OCI-LY1 (cell line): ENCODE results near the gene HOXD4.

Source experiments
- H2AFZ ChIP-seq: fragments of 200-600 bp; sonication (generic), shearing (Covaris generic); 2 replicates; pipeline ENCODE4 v1.6.0; 2014; ENCODE audit warnings: antibody characterized with exemption, mild to moderate bottlenecking, low read length
- H3F3A ChIP-seq: fragments of 200-600 bp; sonication (generic), shearing (Covaris generic); 2 replicates; pipeline ENCODE4 v1.6.0; 2014; ENCODE audit warnings: mild to moderate bottlenecking, antibody characterized with exemption, low read length, moderate library complexity; ENCODE audit not compliant: insufficient read depth
- H3K27ac ChIP-seq: fragments of 200-600 bp; sonication (generic); 2 replicates; pipeline ENCODE4 v1.5.1; 2014; ENCODE audit warnings: low read length, mixed run types, mild to moderate bottlenecking, low read depth; ENCODE audit not compliant: poor library complexity, severe bottlenecking
- H3K27me3 ChIP-seq: fragments of 200-600 bp; sonication (generic); 2 replicates; pipeline ENCODE4 v1.6.0; 2014; ENCODE audit warnings: antibody characterized with exemption, mild to moderate bottlenecking, low read length, moderate library complexity; ENCODE audit not compliant: insufficient read depth
- H3K36me3 ChIP-seq: fragments of 200-600 bp; sonication (generic); 2 replicates; pipeline ENCODE4 v1.6.1; 2014; ENCODE audit warnings: mild to moderate bottlenecking, antibody characterized with exemption, low read length, moderate library complexity, mixed read lengths; ENCODE audit not compliant: insufficient read depth
- H3K4me1 ChIP-seq: fragments of 200-600 bp; sonication (generic); 2 replicates; pipeline ENCODE4 v1.5.1; 2014; ENCODE audit warnings: mild to moderate bottlenecking, low read length, moderate library complexity; ENCODE audit not compliant: insufficient read depth, severe bottlenecking
- H3K4me2 ChIP-seq: fragments of 200-600 bp; sonication (generic), shearing (Covaris generic); 2 replicates; pipeline ENCODE4 v1.6.1; 2014; ENCODE audit warnings: low read length
- H3K4me3 ChIP-seq: fragments of 200-600 bp; sonication (generic); 2 replicates; pipeline ENCODE4 v1.5.1; 2014; ENCODE audit warnings: low read length, low read depth, mild to moderate bottlenecking, mixed read lengths; ENCODE audit not compliant: poor library complexity, severe bottlenecking
- H3K79me2 ChIP-seq: fragments of 200-600 bp; shearing (Covaris generic); 2 replicates; pipeline ENCODE4 v1.6.1; 2016; ENCODE audit warnings: mixed run types, low read length, mixed read lengths; ENCODE audit not compliant: insufficient read depth
- H3K9ac ChIP-seq: fragments of 200-600 bp; sonication (generic), shearing (Covaris generic); 2 replicates; pipeline ENCODE4 v1.6.1; 2014; ENCODE audit warnings: mild to moderate bottlenecking, low read length, mixed read lengths
- H3K9me2 ChIP-seq: fragments of 200-600 bp; sonication (generic), shearing (Covaris generic); 2 replicates; pipeline ENCODE4 v1.6.1; 2014; ENCODE audit warnings: low read depth, mild to moderate bottlenecking, low read length, mixed read lengths
- H3K9me3 ChIP-seq: fragments of 200-600 bp; shearing (Covaris generic); 2 replicates; pipeline ENCODE4 v1.6.1; 2014; ENCODE audit warnings: low read length, mixed read lengths
- H4K20me1 ChIP-seq: fragments of 200-600 bp; sonication (generic), shearing (Covaris generic); 2 replicates; pipeline ENCODE4 v1.6.0; 2016; ENCODE audit warnings: mild to moderate bottlenecking, low read length; ENCODE audit not compliant: insufficient read depth
- CTCF ChIP-seq: fragments of 200-600 bp; sonication (generic), shearing (Covaris generic); IDR thresholded peaks from 2 replicates; pipeline ENCODE4 v1.5.1; 2017; ENCODE audit warnings: mild to moderate bottlenecking, antibody characterized with exemption, low read length, moderate library complexity, mixed read lengths
- EZH2 ChIP-seq: fragments of 200-600 bp; sonication (generic), shearing (Covaris generic); IDR thresholded peaks from 2 replicates; pipeline ENCODE4 v1.8.0; 2017; ENCODE audit warnings: borderline replicate concordance, mixed run types, mild to moderate bottlenecking, antibody characterized with exemption, low read length, moderate library complexity, mixed read lengths

HOXD4 gene

GRCh38 chr2:176122052-176122682 is 29.2 kb upstream of the HOXD4 start:
- TF ChIP-seq CTCF (no peak), EZH2 (no peak)
- Histone ChIP-seq H3K27me3 (no peaks in the 10 kb centered on the region; the same call in 1 of the 2 replicates), H3K4me2 (no peak overlapping the region), H3K27ac (no peak overlapping the region), H2AFZ (no peak overlapping the region), H3K9me3 (no peaks in the 10 kb centered on the region), H4K20me1 (no peaks in the 10 kb centered on the region), H3F3A (no peaks in the 10 kb centered on the region), H3K36me3 (no peaks in the 10 kb centered on the region), H3K79me2 (no peaks in the 10 kb centered on the region), H3K9me2 (no peaks in the 10 kb centered on the region), H3K4me1 (no peaks in the 10 kb centered on the region), H3K4me3 (no peak overlapping the region), H3K9ac (no peak overlapping the region)

- no peak within 1 kb of the TSS for H3K27ac ChIP-seq
- no peaks in the 10 kb centered on the region for H3K9me2 ChIP-seq
- TF ChIP-seq EZH2 (no peak), CTCF (no peak)
- H3K79me2 ChIP-seq = no peaks in the 10 kb centered on the region
- H3K4me2 ChIP-seq = no peak within 1 kb of the TSS
- H3F3A ChIP-seq = no peaks in the 10 kb centered on the region
- H3K9me3 ChIP-seq = no peaks in the 10 kb centered on the region
- no peak within 1 kb of the TSS for H3K4me3 ChIP-seq
- no peak within 1 kb of the TSS for H2AFZ ChIP-seq
- no peaks in the 10 kb centered on the region for H3K4me1 ChIP-seq
- no peaks in the 10 kb centered on the region; the same call in none of the 2 replicates for H3K27me3 ChIP-seq
- H3K9ac ChIP-seq = no peak within 1 kb of the TSS
- H3K36me3 ChIP-seq = no peaks in the 10 kb centered on the region
- no peaks in the 10 kb centered on the region for H4K20me1 ChIP-seq
These were observed 28.5 kb upstream of the HOXD4 start, which contains the start of gene HOXD9 for GRCh38 chr2:176122683-176123410. HOXD9 (plus strand) TSS chr2:176122719; CDS start chr2:176122769, 50 bp downstream.

DNA sequence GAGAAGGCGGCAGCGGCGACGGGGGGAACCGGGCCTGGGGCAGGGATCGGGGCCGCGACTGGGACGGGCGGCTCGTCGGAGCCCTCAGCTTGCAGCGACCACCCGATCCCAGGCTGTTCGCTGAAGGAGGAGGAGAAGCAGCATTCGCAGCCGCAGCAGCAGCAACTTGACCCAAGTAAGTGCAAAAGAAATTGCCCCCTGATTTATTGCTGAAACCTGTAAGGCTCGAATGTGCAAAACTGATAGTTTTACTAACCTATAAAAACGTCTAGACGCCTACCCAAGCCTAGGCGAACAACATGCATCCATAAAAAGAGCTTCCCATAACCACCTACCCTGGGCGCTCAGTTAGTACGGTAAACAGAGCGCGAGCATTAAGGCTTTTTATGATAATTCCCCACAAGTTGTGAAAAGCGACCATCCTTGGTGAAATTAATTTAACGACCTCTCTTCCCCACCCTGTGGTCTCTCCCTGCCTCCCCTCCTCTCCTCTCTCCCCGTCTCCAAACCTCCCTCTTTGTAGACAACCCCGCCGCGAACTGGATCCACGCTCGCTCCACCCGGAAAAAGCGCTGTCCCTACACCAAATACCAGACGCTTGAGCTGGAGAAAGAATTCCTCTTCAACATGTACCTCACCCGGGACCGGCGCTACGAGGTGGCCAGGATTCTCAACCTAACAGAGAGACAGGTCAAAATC is 27.8 kb upstream of the HOXD4 start:
- Histone ChIP-seq H2AFZ (no peak overlapping the region), H3K27ac (no peak overlapping the region), H3K9me2 (no peaks in the 10 kb centered on the region), H3K4me3 (no peak overlapping the region), H3K4me1 (no peaks in the 10 kb centered on the region), H3K9ac (no peak overlapping the region), H3K9me3 (no peaks in the 10 kb centered on the region), H3F3A (no peaks in the 10 kb centered on the region), H3K36me3 (no peaks in the 10 kb centered on the region), H3K4me2 (no peak overlapping the region), H4K20me1 (no peaks in the 10 kb centered on the region), H3K79me2 (no peaks in the 10 kb centered on the region), H3K27me3 (no peaks in the 10 kb centered on the region; the same call in none of the 2 replicates)
- no peak for TF ChIP-seq CTCF
- no peak for TF ChIP-seq EZH2
